ENCODE data around the gene PDE1C.

GRCh38 chr7:32072397-32072796 is 2.2 kb upstream of the PDE1C start:
- TF ChIP-seq SUZ12 (IDR thresholded peaks at IDR 0.05) (no peak), BHLHE40 (IDR thresholded peaks at IDR 0.05; ENCODE audit: borderline replicate concordance) (no peak), SP1 (IDR thresholded peaks at IDR 0.05) (no peak), ELF4 (IDR thresholded peaks at IDR 0.05) (no peak), FOXK2 (IDR thresholded peaks at IDR 0.05) (no peak), TARDBP (IDR thresholded peaks at IDR 0.05) (no peak), NFRKB (IDR thresholded peaks at IDR 0.05) (no peak), FOXM1 (IDR thresholded peaks at IDR 0.05; ENCODE audit: borderline replicate concordance) (no peak), ARNT (IDR thresholded peaks at IDR 0.05) (no peak), FOXA1 (IDR thresholded peaks at IDR 0.05) (no peak), LEF1 (IDR thresholded peaks at IDR 0.05; ENCODE audit: borderline replicate concordance) (no peak)
